Mucosa of stomach (tissue), 1 donor: ENCODE results near the gene TNNT3.

Experiments
- H3K27me3 ChIP-seq: one replicate; pipeline ENCODE4 v1.7.0; 2013; ENCODE audit warnings: mild to moderate bottlenecking, low read length; ENCODE audit not compliant: control insufficient read depth, insufficient read depth
- H3K36me3 ChIP-seq: one replicate; pipeline ENCODE4 v1.7.0; 2013; ENCODE audit warnings: low read length; ENCODE audit not compliant: control insufficient read depth, insufficient read depth
- H3K4me1 ChIP-seq: one replicate; pipeline ENCODE4 v1.7.0; 2013; ENCODE audit warnings: mild to moderate bottlenecking, low read length; ENCODE audit not compliant: control insufficient read depth, insufficient read depth
- H3K4me3 ChIP-seq: one replicate; pipeline ENCODE4 v1.7.0; 2013; ENCODE audit warnings: low read length
- H3K9ac ChIP-seq: one replicate; pipeline ENCODE4 v1.7.0; 2013; ENCODE audit warnings: mild to moderate bottlenecking, low read length, moderate library complexity
- H3K9me3 ChIP-seq: one replicate; pipeline ENCODE4 v1.7.0; 2013; ENCODE audit warnings: mild to moderate bottlenecking, low read length, moderate library complexity; ENCODE audit not compliant: control insufficient read depth
- donor health status: Pancreatic carcinoma.

TNNT3 gene

GRCh38 chr11:1913271-1914060 is 6.0 kb upstream of the TNNT3 start:
- Histone ChIP-seq H3K27me3 (no peaks in the 10 kb centered on the region), H3K9me3 (no peaks in the 10 kb centered on the region), H3K4me1 (no peaks in the 10 kb centered on the region), H3K36me3 (no peaks in the 10 kb centered on the region), H3K9ac (no peak overlapping the region), H3K4me3 (no peak overlapping the region)

- no peak overlapping the region for H3K9ac ChIP-seq
- no peaks in the 10 kb centered on the region for H3K4me1 ChIP-seq
- no peak overlapping the region for H3K4me3 ChIP-seq
- H3K36me3 ChIP-seq, result no peaks in the 10 kb centered on the region
- H3K9me3 ChIP-seq, result no peaks in the 10 kb centered on the region
- H3K27me3 ChIP-seq, result no peaks in the 10 kb centered on the region
Observed at GRCh38 chr11:1915795-1916131, 3.7 kb upstream of the TNNT3 start.

- Histone ChIP-seq H3K9me3 (no peaks in the 10 kb centered on the region), H3K4me3 (no peak overlapping the region), H3K4me1 (no peaks in the 10 kb centered on the region), H3K27me3 (no peaks in the 10 kb centered on the region), H3K36me3 (no peaks in the 10 kb centered on the region), H3K9ac (no peak overlapping the region)
Observed at GRCh38 chr11:1916132-1916985, 3.1 kb upstream of the TNNT3 start.

GRCh38 chr11:1916986-1917522 is 2.4 kb upstream of the TNNT3 start:
- no peak overlapping the region for H3K9ac ChIP-seq
- H3K9me3 ChIP-seq, result no peaks in the 10 kb centered on the region
- no peaks in the 10 kb centered on the region for H3K4me1 ChIP-seq
- no peaks in the 10 kb centered on the region for H3K36me3 ChIP-seq
- H3K27me3 ChIP-seq, result no peaks in the 10 kb centered on the region
- H3K4me3 ChIP-seq, result no peak overlapping the region

- no peak overlapping the region for H3K4me3 ChIP-seq
- no peaks in the 10 kb centered on the region for H3K4me1 ChIP-seq
Observed at GRCh38 chr11:1917523-1918435, 1.7 kb upstream of the TNNT3 start.

GRCh38 chr11:1918436-1919315 is 827 bp upstream of the TNNT3 start:
- H3K27me3 ChIP-seq, result no peaks in the 10 kb centered on the region
- H3K9me3 ChIP-seq, result no peaks in the 10 kb centered on the region
- no peak overlapping the region for H3K4me3 ChIP-seq
- no peaks in the 10 kb centered on the region for H3K36me3 ChIP-seq
- no peaks in the 10 kb centered on the region for H3K4me1 ChIP-seq
- H3K9ac ChIP-seq, result no peak overlapping the region

More at GRCh38 chr11:1917523-1918435, 1.7 kb upstream of the TNNT3 start:
- no peak overlapping the region for H3K9ac ChIP-seq
- no peaks in the 10 kb centered on the region for H3K36me3 ChIP-seq
- H3K27me3 ChIP-seq, result no peaks in the 10 kb centered on the region
- H3K9me3 ChIP-seq, result no peaks in the 10 kb centered on the region

GRCh38 chr11:1920128-1920908 is 815 bp downstream of the TNNT3 start:
- Histone ChIP-seq H3K9ac (no peak overlapping the region), H3K27me3 (peaks cover 4% of the 10 kb centered on the region), H3K36me3 (no peaks in the 10 kb centered on the region), H3K4me1 (no peaks in the 10 kb centered on the region), H3K4me3 (no peak overlapping the region), H3K9me3 (no peaks in the 10 kb centered on the region)

- H3K9ac ChIP-seq, result no peak overlapping the region
- H3K4me1 ChIP-seq, result no peaks in the 10 kb centered on the region
- H3K4me3 ChIP-seq, result no peak overlapping the region
- no peaks in the 10 kb centered on the region for H3K9me3 ChIP-seq
- peaks cover 6% of the 10 kb centered on the region for H3K27me3 ChIP-seq
- H3K36me3 ChIP-seq, result no peaks in the 10 kb centered on the region
Observed at GRCh38 chr11:1920909-1921573, 1.5 kb downstream of the TNNT3 start.

GRCh38 chr11:1921574-1922141 is 2.2 kb downstream of the TNNT3 start:
- Histone ChIP-seq H3K4me3 (no peak overlapping the region), H3K4me1 (no peaks in the 10 kb centered on the region), H3K36me3 (no peaks in the 10 kb centered on the region), H3K9ac (no peak overlapping the region), H3K9me3 (no peaks in the 10 kb centered on the region), H3K27me3 (peaks cover 6% of the 10 kb centered on the region)

- Histone ChIP-seq H3K4me1 (no peaks in the 10 kb centered on the region), H3K4me3 (no peak overlapping the region), H3K36me3 (no peaks in the 10 kb centered on the region), H3K27me3 (peaks cover 6% of the 10 kb centered on the region), H3K9ac (no peak overlapping the region), H3K9me3 (no peaks in the 10 kb centered on the region)
Observed at GRCh38 chr11:1922481-1923081, 3.1 kb downstream of the TNNT3 start.
